ENCODE data around the gene KCNJ1. TPM values are rescaled to one million over a fixed set of nuclear protein-coding genes. Genes with fewer than 3 reads are reported as not detected.

The KCNJ1 gene
- total and polyA plus RNA-seq, 2 experiments from 2014 or later = 0.16 TPM; not detected in 1

GRCh38 chr11:128862406-128862805 is 4.7 kb downstream of the KCNJ1 start (continued):
- TF ChIP-seq ZNF462 (CRISPR knock-in tag; IDR thresholded peaks at IDR 0.05) (no peak), STAT1 (IDR thresholded peaks at IDR 0.05; ENCODE audit: unreplicated experiment) (no peak), CTCF (conservative IDR thresholded peaks at IDR 0.05; ENCODE audit: low read depth in 2 of 2) (no peak), ZNF114 (CRISPR knock-in tag; IDR thresholded peaks at IDR 0.05) (no peak), EZH2 (IDR thresholded peaks at IDR 0.05; ENCODE audit: low read depth, unreplicated experiment) (no peak)

GRCh38 chr11:128860571-128861361 is 6.3 kb downstream of the KCNJ1 start:
- H4K20me1 ChIP-seq (replicated peaks; ENCODE audit: insufficient read depth) = no peaks in the 10 kb centered on the region
- H3K4me2 ChIP-seq = no peak overlapping the region
- no peak overlapping the region for H3K27ac ChIP-seq (ENCODE audit: low read depth)
- no peaks in the 10 kb centered on the region for H3K9me3 Mint-ChIP-seq
- H3K79me2 ChIP-seq (replicated peaks; ENCODE audit: insufficient read depth) = no peaks in the 10 kb centered on the region
- H3F3A ChIP-seq (replicated peaks; ENCODE audit: low read depth) = no peaks in the 10 kb centered on the region
- DNase-seq (ENCODE audit: low spot score) (no peak), ATAC-seq (no peak)
- H3K36me3 Mint-ChIP-seq (ENCODE audit: low read depth) = peaks cover 2% of the 10 kb centered on the region; the same call in 1 of the 3 replicates
- peaks cover 20% of the 10 kb centered on the region for H3K4me1 Mint-ChIP-seq
- peaks cover 8% of the 10 kb centered on the region for H3K27me3 Mint-ChIP-seq (ENCODE audit: insufficient read depth, low read depth, poor library complexity)
- no peak overlapping the region; the same call in 1 of the 2 replicates for H2AFZ ChIP-seq
- no peak overlapping the region for H3K27ac Mint-ChIP-seq
- no peaks in the 10 kb centered on the region for H3K9me2 ChIP-seq (ENCODE audit: insufficient read depth)
- no peak overlapping the region for H3K4me3 ChIP-seq
- peaks cover 14% of the 10 kb centered on the region; the same call in 1 of the 2 replicates for H3K4me1 ChIP-seq (ENCODE audit: insufficient read depth)
- no peak overlapping the region for H3K4me3 Mint-ChIP-seq
- peaks cover 6% of the 10 kb centered on the region; the same call in 1 of the 2 replicates for H3K27me3 ChIP-seq (ENCODE audit: insufficient read depth)
- no peaks in the 10 kb centered on the region for H3K36me3 ChIP-seq (ENCODE audit: insufficient read depth)
- TF ChIP-seq REST (IDR thresholded peaks at IDR 0.05; ENCODE audit: unreplicated experiment) (no peak), ZNF331 (CRISPR knock-in tag; IDR thresholded peaks at IDR 0.05; ENCODE audit: low read depth) (no peak), STAT1 (IDR thresholded peaks at IDR 0.05; ENCODE audit: unreplicated experiment) (no peak), EZH2 (IDR thresholded peaks at IDR 0.05; ENCODE audit: low read depth, unreplicated experiment) (no peak), CTCF (conservative IDR thresholded peaks at IDR 0.05; ENCODE audit: low read depth in 2 of 2) (no peak)

Data from GM23338 (cell line).